ENCODE results near the gene GNMT. TPM values are rescaled to one million over a fixed set of nuclear protein-coding genes. Genes with fewer than 3 reads are reported as not detected.
A peak's percentile ranks its signal among the peaks of the same experiment; 100 is the strongest.

Gene GNMT
- not detected in 2 replicates for total RNA-seq (2014; rRNA removed; shearing (Covaris generic))

DNA sequence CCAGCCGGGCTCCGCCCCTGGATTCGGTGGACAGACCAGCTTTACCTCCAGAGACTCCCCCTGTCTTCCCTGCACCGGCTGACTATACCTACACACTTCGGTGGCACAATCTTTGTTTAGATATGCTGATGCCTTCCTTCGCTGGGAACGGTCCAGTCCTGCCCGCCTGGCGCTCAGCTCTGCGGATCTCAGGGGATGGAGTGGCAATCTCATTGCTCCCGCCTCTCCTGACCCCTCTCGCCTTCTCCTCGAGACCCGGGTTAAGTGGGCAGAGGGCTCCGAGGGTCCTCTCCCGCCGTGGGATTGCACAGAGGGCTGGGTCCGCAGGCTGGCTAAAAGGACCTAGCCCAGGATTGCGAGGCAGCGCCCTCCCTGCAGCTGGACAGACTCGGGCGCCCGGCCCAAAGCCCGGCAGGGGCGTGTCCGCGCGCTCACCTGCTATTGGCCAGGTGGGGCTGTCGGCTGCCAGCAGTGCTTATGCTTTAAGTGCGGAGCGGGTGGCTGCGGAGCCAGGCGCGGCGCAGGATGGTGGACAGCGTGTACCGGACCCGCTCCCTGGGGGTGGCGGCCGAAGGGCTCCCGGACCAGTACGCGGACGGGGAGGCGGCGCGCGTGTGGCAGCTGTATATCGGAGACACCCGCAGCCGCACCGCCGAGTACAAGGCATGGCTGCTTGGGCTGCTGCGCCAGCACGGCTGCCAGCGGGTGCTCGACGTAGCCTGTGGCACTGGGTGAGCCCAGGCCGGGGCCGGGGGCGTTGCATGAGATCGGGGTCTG lies at the start of gene GNMT:
Gene GNMT, plus strand, starts transcription at position 512 of the 777 bp plus-strand sequence. Its CDS starts 14 bp downstream, at position 526.
- no peak for DNase-seq (ENCODE audit: low spot score)

DNA sequence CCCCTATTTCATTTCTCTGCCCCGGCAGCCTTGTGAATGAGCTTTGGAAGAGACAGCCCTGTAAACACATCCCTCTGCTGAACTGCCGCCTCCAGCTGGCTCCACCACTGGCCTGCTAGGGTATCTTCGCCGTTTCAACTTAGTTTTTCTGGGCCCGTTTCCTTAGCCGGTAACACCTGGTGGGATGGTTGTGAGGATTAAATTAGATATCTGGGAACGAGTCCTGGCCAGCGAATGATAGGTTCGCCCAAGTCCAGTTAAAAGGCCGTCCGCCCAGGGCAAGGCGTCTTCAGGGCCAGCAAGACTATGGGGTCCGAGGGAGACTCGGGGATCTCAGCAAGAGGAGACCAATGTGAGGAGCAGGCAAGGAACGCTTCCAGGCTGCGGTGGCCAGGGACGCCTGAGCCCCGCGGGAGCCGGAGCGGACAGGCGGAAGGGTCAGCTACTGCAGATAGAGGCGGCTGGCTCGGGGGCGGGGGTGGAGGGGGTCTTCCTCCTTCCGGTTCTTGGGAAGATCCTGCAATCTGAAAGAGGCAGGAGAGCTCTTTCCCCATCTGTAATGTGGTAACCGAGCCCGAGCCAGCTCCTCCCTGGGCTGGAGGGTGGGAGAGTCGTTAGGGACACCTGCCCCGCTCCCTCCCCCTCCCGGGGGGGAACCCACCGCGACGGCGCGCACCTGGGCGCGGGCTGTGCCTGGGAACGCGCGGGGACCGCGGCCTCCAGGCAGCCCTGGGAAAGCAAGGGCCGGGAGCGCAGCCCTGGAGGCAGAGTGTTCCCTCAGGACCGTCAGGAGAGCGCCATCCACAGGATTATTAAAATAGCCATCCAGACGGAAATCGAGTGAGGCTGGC lies 49.2 kb upstream of the GNMT start:
- no peak for DNase-seq (ENCODE audit: low spot score)

DNA sequence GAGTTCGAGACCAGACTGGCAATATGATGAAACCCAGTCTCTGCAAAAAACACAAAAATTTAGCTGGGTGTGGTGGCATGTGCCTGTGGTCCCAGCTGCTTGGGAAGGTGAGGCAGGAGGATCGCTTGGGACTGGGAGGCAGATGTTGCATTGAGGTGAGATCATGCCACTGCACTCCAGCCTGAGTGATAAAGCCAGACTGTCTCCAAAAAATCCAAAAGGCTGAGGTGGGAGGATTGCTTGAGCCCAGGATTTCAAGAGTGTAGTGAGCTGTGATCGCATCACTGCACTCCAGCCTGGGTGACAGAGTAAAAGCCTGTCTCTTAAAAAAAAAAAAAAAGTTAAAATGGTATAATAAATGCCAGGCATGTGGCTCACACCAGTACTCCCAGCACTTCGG lies 46.0 kb upstream of the GNMT start:
- DNase-seq (ENCODE audit: low spot score) = no peak

DNA sequence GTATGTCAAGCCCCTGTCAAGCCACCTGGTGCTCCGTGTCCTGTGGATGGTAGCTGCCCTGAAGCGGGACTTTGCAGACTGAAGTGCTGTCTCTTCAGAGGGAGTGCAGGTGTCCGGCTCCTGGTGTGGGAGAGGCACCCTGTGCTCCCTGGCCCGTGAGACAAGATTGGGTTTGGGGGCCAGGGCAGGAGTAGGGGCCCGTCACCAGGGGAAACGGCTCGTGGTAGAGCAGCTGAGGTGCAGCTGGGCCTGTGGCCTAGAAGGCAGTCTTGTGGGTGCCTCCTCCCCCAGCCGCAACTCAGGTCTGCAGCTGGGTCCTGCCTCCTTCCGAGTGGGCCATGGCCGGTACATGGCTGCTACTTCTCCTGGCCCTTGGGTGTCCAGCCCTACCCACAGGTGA lies 44.8 kb upstream of the GNMT start, which contains the start of gene PTCRA:
Gene PTCRA, plus strand, starts transcription at position 322 of the 400 bp plus-strand sequence. Its CDS starts 17 bp downstream, at position 339.
- no peak for DNase-seq (ENCODE audit: low spot score)

DNA sequence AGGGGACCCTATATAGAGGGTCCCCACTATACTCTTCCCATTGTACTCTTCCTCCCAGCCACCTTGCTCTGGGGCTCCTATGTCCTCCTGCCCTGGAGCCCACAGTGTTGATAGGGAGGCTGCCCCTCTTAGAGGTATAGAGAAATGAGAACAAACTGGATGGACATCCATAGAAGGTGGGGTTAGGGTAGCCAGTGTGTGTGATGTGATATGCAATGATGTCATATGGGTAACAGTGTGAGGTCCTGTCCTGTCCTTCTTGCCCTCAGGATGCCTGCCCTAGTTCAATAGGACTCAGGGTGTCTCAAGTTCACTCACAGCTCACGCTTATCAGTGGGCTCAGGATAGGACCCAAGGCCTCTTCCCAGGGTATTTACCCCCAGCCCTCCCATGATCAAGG lies 44.3 kb upstream of the GNMT start:
- no peak for DNase-seq (ENCODE audit: low spot score)

DNA sequence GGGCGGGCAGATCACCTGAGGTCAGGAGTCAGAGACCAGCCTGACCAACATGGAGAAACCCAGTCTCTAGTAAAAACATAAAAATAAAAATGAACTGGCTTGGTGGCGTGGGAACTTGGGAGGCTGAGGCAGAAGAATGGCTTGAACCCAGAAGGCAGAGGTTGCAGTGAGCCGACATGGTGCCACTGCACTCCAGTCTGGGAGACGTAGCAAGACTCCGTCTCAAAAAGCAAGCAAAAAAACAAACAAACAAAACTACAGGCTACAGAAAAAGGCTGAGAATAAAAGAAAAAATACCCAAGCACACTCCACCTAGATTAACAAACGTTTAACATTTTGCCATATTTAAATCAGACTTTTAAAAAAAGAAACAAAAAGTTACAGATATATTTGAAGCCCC lies 38.8 kb upstream of the GNMT start:
- no peak for DNase-seq (ENCODE audit: low spot score)

DNA sequence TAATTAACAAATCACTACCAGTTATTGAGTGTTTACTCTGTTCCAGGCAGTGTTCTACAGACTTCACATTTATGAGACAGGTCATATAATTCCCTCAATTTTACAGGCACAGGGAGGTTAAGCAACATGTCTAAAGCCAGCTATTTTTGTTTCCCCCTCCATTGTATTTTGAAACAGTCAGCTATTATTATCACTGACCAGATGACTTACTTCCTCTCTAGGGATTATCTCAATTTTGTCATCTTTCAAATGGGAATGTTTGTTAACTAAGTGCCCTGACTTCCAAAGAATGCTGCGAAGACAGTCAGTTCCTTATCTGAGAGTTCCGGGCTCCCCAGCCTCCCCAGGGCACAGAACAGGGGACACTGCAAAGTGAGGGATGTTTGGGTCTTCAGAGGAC lies 36.9 kb upstream of the GNMT start:
- no peak for DNase-seq (ENCODE audit: low spot score)

DNA sequence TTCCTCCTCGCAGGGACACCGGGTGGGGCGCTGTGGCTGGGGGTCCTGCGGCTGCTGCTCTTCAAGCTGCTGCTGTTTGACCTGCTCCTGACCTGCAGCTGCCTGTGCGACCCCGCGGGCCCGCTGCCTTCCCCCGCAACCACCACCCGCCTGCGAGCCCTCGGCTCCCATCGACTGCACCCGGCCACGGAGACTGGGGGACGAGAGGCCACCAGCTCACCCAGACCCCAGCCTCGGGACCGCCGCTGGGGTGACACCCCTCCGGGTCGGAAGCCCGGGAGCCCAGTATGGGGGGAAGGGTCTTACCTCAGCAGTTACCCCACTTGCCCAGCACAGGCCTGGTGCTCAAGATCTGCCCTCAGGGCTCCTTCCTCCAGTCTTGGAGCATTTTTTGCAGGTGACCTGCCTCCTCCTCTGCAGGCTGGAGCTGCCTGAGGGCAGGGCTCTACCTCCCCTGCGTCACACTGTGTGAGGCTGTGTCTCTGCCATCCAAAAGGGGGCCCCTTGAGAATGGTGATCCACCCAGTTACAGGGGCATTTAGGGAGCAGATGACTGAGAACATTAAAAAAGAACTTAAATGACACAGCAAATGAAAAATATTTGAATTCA lies 35.2 kb upstream of the GNMT start:
- no peak for DNase-seq (ENCODE audit: low spot score)

DNA sequence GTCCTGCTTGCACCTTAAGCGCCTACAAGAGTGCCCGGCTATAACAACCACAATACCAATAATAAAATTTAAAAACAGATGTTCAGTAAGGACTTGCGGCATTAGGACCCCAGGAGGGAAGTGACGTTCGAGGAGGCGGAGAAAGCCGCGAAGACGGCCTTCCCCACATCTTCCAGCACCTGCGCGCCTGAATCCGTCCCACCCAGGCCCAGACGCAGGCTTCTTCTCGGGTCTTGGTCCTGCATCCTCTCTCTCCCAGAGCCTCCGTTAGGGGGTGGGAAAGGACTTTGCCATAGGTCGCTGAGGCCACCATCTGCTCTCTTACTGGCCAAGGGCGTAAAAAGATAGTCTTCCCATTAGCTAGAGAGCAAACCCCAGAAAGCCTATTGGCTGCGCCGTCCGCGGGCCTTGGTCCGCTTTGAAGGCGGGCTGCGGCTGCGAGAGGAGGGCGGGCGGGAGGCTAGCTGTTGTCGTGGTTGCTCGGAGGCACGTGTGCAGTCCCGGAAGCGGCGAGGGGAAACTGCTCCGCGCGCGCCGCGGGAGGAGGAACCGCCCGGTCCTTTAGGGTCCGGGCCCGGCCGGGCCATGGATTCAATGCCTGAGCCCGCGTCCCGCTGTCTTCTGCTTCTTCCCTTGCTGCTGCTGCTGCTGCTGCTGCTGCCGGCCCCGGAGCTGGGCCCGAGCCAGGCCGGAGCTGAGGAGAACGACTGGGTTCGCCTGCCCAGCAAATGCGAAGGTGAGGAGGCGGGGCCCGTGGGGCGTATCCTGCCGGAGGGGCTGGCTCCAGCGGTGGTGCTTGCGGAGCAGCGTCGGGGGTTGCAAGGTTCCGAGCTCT lies 31.4 kb upstream of the GNMT start, which contains the start of gene CNPY3:
Gene CNPY3, plus strand, starts transcription at position 495 of the 835 bp plus-strand sequence. Its CDS starts 91 bp downstream, at position 586.
- peak; percentile 99 for DNase-seq (ENCODE audit: low spot score)

DNA sequence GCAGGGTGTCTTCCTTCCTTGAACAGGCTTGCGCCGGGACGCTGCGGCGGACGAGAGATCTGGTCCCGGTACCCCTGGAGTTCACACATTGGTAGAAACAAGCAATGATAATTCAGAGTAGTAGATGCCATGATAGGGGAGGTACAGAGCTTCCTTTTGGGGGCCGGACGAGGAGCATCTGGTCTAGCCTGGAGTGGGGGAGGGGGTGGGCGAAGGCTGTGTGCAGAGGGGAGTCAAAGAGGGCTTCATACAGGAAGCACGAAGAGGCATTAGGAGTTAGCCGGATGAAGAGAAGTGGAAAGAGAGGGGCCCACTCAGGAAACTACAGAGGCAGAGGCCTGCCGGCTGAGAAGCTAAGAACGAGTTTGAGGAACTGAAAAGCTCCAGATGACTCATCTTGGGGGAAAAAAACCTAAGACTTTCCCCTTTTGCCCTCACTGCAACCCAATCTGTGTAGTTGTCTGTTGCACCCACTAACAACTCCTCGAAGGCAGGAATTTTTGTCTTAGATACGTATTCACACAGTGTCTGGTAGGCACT lies 30.7 kb upstream of the GNMT start:
- peak; percentile 36 for DNase-seq (ENCODE audit: low spot score)

DNA sequence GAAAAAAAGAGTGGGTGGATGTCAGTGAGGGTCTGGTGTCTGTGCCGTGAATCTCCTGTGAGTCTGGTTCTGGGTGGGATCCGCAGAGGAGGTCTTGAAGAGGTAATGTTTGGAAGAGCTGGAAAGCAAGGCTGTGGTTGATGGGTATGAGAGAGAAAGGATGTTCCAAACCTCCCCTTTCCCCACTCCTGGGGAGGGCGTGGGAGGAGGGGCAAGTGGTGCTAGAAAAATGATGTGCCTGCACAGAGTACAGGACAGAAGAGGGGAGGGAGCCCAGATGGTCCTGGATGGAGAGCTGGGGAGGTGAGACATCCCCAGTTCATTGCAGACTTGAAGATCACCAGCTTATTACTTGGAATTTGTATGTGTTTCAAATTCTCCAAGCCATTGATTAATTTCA lies 28.1 kb upstream of the GNMT start:
- no peak for DNase-seq (ENCODE audit: low spot score)

DNA sequence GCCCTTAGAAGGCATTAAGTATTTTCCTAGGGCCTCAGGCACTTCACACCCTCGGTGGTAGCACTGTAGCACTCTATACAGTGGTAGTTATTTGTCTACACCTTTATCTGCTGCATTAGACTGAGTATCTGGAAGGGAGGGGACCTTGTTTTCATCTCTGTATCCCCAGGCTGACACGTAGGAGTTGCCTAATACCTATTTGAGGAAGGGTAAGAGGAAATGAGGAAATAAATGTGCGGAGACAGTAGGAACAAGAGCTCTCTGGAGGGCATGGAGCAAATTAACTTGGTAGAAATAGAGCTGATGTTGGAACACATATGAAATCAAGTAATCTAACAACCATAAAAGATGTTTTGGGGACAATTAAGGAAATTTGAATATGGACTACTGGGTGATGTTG lies 27.3 kb upstream of the GNMT start:
- no peak for DNase-seq (ENCODE audit: low spot score)

DNA sequence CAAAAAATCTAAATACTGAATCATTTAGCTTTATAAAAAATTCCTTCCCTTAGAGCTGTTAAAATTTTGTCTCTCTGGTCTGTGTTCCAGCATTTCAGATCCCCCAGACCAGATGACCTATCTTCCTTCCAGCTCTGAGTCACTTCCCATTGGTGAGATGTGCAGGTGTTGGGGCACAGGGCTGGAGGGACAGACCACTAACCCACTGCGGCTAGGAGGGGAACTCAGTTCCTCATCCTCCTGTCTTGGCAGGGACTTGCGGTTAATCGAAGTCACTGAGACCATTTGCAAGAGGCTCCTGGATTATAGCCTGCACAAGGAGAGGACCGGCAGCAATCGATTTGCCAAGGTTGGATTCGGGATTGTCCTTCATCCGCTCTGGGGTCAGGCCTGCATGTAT lies 25.2 kb upstream of the GNMT start:
- DNase-seq (ENCODE audit: low spot score) = no peak

DNA sequence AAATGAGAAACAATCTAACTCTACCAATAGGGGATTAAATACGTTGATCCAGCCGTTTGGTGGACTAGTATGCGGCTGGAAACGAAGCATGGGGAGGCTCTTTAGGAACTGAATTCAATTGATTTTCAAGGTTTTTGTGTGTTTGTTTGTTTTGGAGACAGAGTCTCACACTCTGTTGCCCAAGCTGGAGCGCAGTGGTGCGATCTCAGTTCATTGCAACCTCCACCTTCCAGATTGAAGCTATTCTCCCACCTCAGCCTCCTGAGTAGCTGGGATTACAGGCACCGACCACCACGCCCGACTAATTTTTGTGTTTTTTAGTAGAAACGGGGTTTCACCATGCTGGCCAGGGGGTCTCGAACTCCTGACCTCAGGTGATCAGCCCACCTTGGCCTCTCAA lies 24.2 kb upstream of the GNMT start:
- DNase-seq (ENCODE audit: low spot score) = no peak

DNA sequence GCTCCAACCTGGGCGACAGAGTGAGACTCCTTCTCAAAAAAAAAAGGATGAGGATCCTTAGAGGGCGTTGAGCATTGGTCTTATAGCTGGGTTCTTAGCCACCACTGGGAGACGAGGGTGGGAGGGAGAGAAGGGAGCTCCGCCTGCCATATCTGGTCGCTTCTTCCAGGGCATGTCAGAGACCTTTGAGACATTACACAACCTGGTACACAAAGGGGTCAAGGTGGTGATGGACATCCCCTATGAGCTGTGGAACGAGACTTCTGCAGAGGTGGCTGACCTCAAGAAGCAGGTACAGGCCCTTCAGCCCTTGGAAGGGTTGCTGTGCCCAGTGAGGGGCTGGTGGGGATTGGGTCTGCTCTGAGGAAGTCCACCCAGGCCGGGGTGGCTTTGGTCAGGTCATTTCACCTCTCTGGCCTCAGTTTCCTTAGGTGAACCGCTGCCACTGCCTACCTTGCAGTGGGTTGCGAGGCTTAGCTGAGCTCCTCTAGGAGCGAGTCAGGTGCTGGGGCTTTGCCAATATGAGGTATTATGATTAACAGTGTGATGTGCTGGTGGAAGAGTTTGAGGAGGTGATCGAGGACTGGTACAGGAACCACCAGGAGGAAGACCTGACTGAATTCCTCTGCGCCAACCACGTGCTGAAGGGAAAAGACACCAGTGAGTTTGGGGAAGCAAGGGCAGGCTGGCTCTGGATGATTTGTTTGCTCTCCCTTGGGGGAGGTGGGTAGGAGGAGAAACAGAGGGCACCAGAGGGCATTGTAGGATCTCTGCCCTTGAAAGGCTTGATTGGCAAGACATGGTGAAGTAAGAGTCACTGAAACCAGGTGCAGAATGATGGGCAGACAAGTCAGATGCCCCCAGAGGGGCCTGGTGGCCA lies 22.8 kb upstream of the GNMT start:
- no peak for DNase-seq (ENCODE audit: low spot score)

DNA sequence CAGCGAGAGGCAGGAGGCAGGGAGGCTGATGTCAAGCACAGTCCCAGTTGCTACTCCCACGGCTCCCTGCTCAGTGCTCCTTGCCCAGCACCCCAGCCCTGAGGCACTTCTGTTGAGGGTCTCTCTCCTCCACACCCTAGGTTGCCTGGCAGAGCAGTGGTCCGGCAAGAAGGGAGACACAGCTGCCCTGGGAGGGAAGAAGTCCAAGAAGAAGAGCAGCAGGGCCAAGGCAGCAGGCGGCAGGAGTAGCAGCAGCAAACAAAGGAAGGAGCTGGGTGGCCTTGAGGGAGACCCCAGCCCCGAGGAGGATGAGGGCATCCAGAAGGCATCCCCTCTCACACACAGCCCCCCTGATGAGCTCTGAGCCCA lies 22.1 kb upstream of the GNMT start:
- no peak for DNase-seq (ENCODE audit: low spot score)

DNA sequence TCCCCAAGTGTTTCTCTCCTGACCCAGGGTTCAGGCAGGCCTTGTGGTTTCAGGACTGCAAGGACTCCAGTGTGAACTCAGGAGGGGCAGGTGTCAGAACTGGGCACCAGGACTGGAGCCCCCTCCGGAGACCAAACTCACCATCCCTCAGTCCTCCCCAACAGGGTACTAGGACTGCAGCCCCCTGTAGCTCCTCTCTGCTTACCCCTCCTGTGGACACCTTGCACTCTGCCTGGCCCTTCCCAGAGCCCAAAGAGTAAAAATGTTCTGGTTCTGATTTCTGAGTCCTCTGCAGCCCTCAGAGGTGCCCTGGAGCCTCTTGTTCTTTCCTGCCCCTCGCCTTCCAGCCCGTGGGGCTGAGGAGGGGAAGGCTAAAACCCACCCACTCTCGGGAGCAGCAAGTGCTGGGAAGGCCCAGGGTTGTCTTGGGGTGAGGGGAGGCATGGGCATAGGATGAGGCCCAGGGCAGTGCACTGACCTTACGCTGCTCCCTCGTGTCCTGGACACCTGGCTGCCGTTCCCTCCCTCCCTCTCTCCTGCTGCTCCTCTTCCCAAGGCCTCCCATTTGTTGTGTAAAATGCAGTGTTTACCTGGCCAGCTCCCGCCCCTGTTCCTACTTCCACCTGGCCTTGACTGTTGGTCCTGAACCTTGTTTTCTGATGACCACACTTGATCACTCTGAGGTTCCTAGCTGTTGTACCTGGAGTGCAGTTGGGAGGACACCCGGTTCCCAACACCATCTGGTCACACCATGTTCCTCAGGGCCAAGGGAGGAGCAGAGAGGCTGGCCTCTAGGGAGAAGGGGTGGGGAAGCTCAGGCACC lies 21.4 kb upstream of the GNMT start:
- DNase-seq (ENCODE audit: low spot score) = no peak

DNA sequence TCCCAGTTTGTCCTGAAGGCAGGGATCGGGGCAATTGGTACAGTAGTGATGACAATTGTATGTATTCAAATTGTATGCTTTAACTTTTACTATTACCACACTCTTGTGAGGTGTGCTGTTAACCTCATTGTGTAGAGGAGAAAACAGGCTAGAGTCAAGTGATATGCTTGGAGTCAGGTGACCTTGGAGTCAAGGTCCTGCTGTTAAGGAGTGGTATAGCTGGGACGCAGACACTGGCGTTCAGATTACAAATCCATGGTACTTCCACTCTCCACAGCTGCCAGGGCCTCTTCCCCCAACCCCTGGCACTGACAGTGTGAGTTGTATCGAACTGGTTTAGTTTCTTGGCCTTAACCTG lies 20.8 kb upstream of the GNMT start:
- DNase-seq (ENCODE audit: low spot score) = no peak

DNA sequence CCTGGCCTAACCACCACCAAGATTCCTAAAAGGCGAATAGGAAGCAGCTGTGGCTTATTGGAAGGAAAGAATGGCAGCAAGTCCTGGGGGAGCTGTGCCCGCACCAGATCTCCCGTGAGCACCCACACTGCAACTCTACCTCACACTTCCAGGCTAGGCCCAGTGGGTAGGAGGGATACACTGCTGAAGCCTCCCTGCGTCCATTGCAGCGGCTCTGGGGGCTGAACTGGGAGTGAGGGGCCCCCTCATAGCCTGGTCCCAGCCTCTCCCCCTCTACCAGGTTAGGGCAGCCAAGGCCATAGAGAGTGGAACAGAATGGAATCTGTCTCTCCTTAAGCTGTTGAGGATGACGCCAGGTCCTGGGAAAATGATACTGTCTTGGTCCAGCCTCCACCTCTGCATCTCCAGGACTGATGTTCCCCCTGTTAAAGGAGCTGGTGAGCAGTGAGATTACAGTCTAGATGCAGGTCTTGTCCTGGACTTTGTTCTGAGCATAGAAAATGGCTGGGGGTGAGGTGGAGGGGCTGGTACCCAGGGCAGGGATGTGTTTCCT lies 20.0 kb upstream of the GNMT start:
- no peak for DNase-seq (ENCODE audit: low spot score)

Measured in H4 (cell line).